Activated CD8-positive, alpha-beta memory T cell treated with anti-CD3 and anti-CD28 coated beads, Interleukin-2, amount 50 U/mL, for 48 hours (primary cell): Measurements from ENCODE around the gene SLC15A2.
"Not testable (repeated sequence)": the region's sequence is repeated elsewhere in the genome, so short reads cannot be mapped to it uniquely, and the experiment has no call there.

Experiments used
- DNase-seq: peaks from one replicate; pipeline ENCODE4 v3.0.0-alpha.2; 2020

Gene SLC15A2

GRCh38 chr3:121926380-121926779 lies 32.2 kb downstream of the SLC15A2 start:
- no peak for DNase-seq

- not testable (repeated sequence) for DNase-seq
Measured at GRCh38 chr3:121938141-121938855, 44.1 kb downstream of the SLC15A2 start.

GRCh38 chr3:121941592-121941991 lies 47.4 kb downstream of the SLC15A2 start:
- no peak for DNase-seq

GRCh38 chr3:121942116-121942786 lies 48.0 kb downstream of the SLC15A2 start:
- no peak for DNase-seq

- no peak for DNase-seq
Measured at GRCh38 chr3:121943431-121943830, 49.2 kb downstream of the SLC15A2 start.

GRCh38 chr3:121948641-121949040 lies 54.4 kb downstream of the SLC15A2 start:
- no peak for DNase-seq

GRCh38 chr3:121951291-121951919 lies 57.2 kb downstream of the SLC15A2 start:
- DNase-seq = no peak

GRCh38 chr3:121956363-121956762 lies 62.2 kb downstream of the SLC15A2 start:
- no peak for DNase-seq

- DNase-seq = no peak
Measured at GRCh38 chr3:121957674-121958415, 63.6 kb downstream of the SLC15A2 start.

- DNase-seq = no peak
Measured at GRCh38 chr3:121958801-121959200, 64.6 kb downstream of the SLC15A2 start.

GRCh38 chr3:121961283-121961682 lies 67.1 kb downstream of the SLC15A2 start:
- DNase-seq = no peak

- no peak for DNase-seq
Measured at GRCh38 chr3:121962443-121962842, 68.2 kb downstream of the SLC15A2 start.

GRCh38 chr3:121963608-121964007 lies 69.4 kb downstream of the SLC15A2 start:
- DNase-seq = no peak

- no peak for DNase-seq
Measured at GRCh38 chr3:121969631-121970030, 75.4 kb downstream of the SLC15A2 start.

- no peak for DNase-seq
Measured at GRCh38 chr3:121970047-121970446, 75.8 kb downstream of the SLC15A2 start.

GRCh38 chr3:121974601-121975111 lies 80.5 kb downstream of the SLC15A2 start:
- no peak for DNase-seq

- DNase-seq = no peak
Measured at GRCh38 chr3:121975702-121976302, 81.6 kb downstream of the SLC15A2 start.

GRCh38 chr3:121976727-121977126 lies 82.5 kb downstream of the SLC15A2 start:
- DNase-seq = no peak

- DNase-seq = no peak
Measured at GRCh38 chr3:121979246-121979645, 85.0 kb downstream of the SLC15A2 start.

GRCh38 chr3:121979734-121980449 lies 85.7 kb downstream of the SLC15A2 start:
- DNase-seq = no peak

GRCh38 chr3:121980450-121980796 lies 86.2 kb downstream of the SLC15A2 start:
- DNase-seq = no peak

GRCh38 chr3:121981473-121981872 lies 87.3 kb downstream of the SLC15A2 start:
- DNase-seq = no peak
